ENCODE data around the gene CEP85L. TPM values are rescaled to one million over a fixed set of nuclear protein-coding genes. Genes with fewer than 3 reads are reported as not detected.

The CEP85L gene
- total RNA-seq, 1 donor from 2014 or later, result 11.0 TPM

DNA sequence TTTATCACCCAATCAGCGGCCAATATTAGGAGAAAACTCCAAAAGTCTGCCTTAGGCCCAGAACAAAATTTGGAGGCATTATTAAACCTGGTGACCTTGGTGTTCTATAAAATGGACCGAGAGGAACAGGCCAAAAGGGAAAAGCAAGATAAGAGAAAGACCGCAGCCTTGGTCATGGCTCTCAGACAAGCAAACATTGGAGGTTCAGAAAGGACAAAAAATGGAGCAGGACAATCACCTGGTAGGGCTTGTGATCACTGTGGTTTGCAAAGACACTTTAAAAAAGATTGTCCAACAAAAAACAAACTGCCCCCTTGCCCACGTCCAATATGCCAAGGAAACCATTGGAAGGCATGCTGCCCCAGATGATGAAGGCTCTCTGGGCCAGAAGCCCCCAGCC, 31.2 kb downstream of the CEP85L start:
- no peak overlapping the region for H3K4me3 ChIP-seq
- no peaks in the 10 kb centered on the region for H3K9me3 ChIP-seq
- no peak for DNase-seq
- no peaks in the 10 kb centered on the region for H3K4me1 ChIP-seq
- no peak for ATAC-seq
- no peaks in the 10 kb centered on the region for H3K36me3 ChIP-seq
- intact Hi-C loops (cut with DNase I), result no loop called here
- TF ChIP-seq CTCF (IDR thresholded peaks at IDR 0.05), result no peak
- no peak overlapping the region for H3K27ac ChIP-seq
- no peaks in the 10 kb centered on the region for H3K27me3 ChIP-seq (ENCODE audit: low read depth)

DNA sequence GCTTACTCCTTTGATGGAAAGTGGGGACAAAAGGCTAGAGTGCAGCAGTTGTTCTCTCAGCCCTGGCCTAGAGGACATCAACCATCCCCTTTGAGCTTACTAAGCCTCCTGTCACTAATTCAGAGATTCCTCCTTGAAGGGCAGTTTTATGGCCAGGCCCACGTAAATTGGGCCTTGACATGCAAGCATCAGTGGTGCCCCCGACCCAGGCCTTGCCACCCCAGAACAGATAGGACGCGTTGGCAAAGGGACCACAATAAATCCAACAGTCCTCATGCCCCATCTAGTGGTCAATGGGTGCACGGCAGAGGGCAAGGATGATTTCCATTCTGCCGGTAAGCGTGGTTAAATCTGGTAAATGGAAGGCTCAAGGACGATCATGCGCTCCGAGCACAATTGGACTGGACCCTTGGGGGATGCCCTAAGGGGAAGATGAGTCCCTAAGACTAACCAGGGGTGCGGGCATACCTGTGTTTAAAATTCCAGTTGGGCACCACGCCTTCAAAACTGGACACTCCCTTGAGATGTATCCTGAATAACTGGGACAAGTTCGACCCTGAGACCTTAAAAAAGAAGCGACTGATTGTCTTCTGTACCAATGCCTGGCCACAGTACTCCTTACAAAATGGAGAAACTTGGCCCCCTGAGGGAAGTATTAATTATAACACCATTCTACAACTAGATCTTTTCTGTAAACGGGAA, 32.6 kb downstream of the CEP85L start:
- DNase-seq, result peak; percentile 47
- H3K27ac ChIP-seq, result no peak overlapping the region
- peak; percentile 92 for TF ChIP-seq CTCF (IDR thresholded peaks at IDR 0.05)
- no peaks in the 10 kb centered on the region for H3K4me1 ChIP-seq
- intact Hi-C loops (cut with DNase I), result no loop called here
- H3K36me3 ChIP-seq, result no peaks in the 10 kb centered on the region
- H3K27me3 ChIP-seq (ENCODE audit: low read depth), result no peaks in the 10 kb centered on the region
- ATAC-seq, result peak; percentile 88 to 89
- H3K9me3 ChIP-seq, result no peaks in the 10 kb centered on the region
- no peak overlapping the region for H3K4me3 ChIP-seq

GRCh38 chr6:118617417-118617816, 34.0 kb downstream of the CEP85L start:
- ATAC-seq, result no peak
- no peaks in the 10 kb centered on the region for H3K36me3 ChIP-seq
- H3K9me3 ChIP-seq, result no peaks in the 10 kb centered on the region
- H3K4me1 ChIP-seq, result no peaks in the 10 kb centered on the region
- DNase-seq, result no peak
- H3K4me3 ChIP-seq, result no peak overlapping the region
- H3K27me3 ChIP-seq (ENCODE audit: low read depth), result no peaks in the 10 kb centered on the region
- no peak for TF ChIP-seq CTCF (IDR thresholded peaks at IDR 0.05)
- intact Hi-C loops (cut with DNase I), result no loop called here
- no peak overlapping the region for H3K27ac ChIP-seq

DNA sequence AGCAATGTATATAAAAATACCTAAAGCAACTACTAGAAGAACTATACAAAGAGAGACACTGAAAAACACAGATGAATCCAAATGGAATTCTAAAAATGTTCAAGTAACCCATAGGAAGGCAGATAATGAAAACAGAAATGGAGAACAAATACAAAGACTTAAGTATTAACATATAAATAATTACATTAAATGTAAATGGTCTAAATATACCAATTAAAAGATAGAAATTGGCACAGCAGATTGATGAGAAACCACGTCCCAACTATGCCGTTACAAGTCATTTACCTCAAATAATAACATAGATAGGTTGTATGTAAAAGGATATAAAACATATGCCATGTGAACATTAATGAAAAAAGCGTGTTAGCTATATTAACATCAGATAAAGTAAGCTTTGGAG, 40.1 kb downstream of the CEP85L start:
- no peak overlapping the region for H3K4me3 ChIP-seq
- H3K9me3 ChIP-seq, result no peaks in the 10 kb centered on the region
- no peaks in the 10 kb centered on the region for H3K27me3 ChIP-seq (ENCODE audit: low read depth)
- no peaks in the 10 kb centered on the region for H3K4me1 ChIP-seq
- no peak for TF ChIP-seq CTCF (IDR thresholded peaks at IDR 0.05)
- intact Hi-C loops (cut with DNase I), result no loop called here
- no peaks in the 10 kb centered on the region for H3K36me3 ChIP-seq
- no peak overlapping the region for H3K27ac ChIP-seq
- ATAC-seq (no peak), DNase-seq (no peak)

DNA sequence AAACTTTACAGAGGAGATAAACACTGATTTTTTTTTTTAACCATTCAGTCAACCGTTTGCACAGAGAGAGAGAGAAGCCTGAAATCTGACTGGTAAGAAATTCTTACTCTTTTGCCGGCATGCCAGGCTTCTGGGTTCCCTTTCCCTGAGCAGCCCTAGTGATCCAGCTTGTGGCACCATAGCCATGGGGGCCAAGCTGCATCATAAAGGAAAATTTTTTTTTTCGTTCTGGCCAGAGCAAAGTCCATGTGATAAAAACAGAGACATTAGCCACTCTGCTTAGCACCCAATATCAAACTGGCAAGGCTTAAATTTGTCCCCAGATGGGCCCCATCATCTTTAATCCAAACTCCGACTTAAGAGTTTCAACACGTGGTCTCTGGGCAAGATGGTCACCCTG, 44.5 kb downstream of the CEP85L start:
- Histone ChIP-seq H3K4me3 (no peak overlapping the region), H3K27ac (no peak overlapping the region), H3K27me3 (ENCODE audit: low read depth) (no peaks in the 10 kb centered on the region), H3K4me1 (no peaks in the 10 kb centered on the region), H3K36me3 (no peaks in the 10 kb centered on the region), H3K9me3 (no peaks in the 10 kb centered on the region)
- TF ChIP-seq CTCF (IDR thresholded peaks at IDR 0.05), result no peak
- intact Hi-C loops (cut with DNase I), result no loop called here
- DNase-seq (no peak), ATAC-seq (no peak)

Data from lower lobe of right lung (tissue), 2 donors.